Measurements from ENCODE around the gene CA4. TPM values are rescaled to one million over a fixed set of nuclear protein-coding genes. Genes with fewer than 3 reads are reported as not detected.

The CA4 gene
- not detected in 2 replicates for total RNA-seq

GRCh38 chr17:60149691-60150582, at the start of gene CA4:
Gene CA4 (plus strand): TSS chr17:60149973. CDS start chr17:60150035, 62 bp downstream.

Other genes starting within 250 kb of the CA4 start
- 7.0 and 8.0 TPM in 2 replicates for gene RNFT1, start 185.2 kb upstream of the CA4 start, total RNA-seq
- 16.9 and 18.1 TPM in 2 replicates for gene HEATR6, start 71.1 kb upstream of the CA4 start, total RNA-seq
- 44.8 and 49.4 TPM in 2 replicates for gene USP32, start 242.2 kb downstream of the CA4 start, total RNA-seq

All from tracheal epithelial cell (primary cell).